Gastrocnemius medialis (tissue), 4 donors: Measurements from ENCODE around the gene RPS6KA2.

Experiments
- POLR2A ChIP-seq, 2 donors: fragments of 450-650 bp; IDR thresholded peaks; one replicate each; pipeline ENCODE4 v1.6.1; 2017; ENCODE audit warnings: antibody characterized with exemption in 2 of 2, mild to moderate bottlenecking in 2 of 2, moderate library complexity in 2 of 2
- TF ChIP-seq, protein P1 (sequence below), 5 experiments: fragments of 450-650 bp in 3 of 5; fragments of 200-600 bp in 2 of 5; sonication (generic) in 2 of 5; IDR thresholded peaks in 4 of 5; conservative IDR thresholded peaks in 1 of 5; 1 replicate in 4 of 5; 2 replicates in 1 of 5; pipeline ENCODE4 v1.5.1; 2016 to 2019; ENCODE audit warnings: antibody characterized with exemption in 5 of 5, mild to moderate bottlenecking in 3 of 5, moderate library complexity in 3 of 5

DNA sequence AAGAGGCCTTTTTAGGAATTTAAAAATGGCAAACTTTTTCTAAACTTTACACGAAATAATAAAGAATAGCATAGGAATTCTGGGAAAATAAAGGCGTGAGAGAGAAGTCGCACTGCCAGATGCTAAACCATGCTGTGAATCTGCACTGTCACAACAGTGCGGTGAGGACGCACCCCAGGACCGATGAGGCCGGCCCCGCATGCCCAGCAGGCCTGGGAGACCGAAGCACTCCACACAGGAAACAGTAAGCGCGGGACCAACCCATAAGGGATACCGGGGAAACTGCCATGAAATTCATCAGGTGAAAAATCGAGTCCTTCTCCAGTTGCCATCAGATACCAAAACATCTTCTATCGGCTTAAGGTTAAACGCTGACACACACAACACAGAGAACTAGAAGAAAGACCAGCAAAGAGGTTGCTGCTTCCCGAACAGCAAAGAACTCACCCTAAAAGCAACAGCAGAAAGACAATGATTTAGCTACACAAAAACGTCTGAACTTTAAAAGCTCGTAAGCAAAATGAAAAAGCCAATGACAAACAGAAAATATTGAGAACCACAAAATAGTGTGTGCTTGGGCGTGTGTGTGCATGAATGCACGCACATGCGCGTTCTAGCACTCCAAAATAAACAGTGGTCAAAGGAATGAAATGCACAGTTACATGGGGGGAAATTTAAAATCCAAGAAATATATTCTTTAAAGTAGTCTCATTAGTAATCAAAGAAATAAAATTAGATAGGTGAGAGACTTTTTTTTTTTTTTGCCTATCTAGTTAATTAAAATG lies 55.9 kb downstream of the RPS6KA2 start:
- TF ChIP-seq, protein P1, sequence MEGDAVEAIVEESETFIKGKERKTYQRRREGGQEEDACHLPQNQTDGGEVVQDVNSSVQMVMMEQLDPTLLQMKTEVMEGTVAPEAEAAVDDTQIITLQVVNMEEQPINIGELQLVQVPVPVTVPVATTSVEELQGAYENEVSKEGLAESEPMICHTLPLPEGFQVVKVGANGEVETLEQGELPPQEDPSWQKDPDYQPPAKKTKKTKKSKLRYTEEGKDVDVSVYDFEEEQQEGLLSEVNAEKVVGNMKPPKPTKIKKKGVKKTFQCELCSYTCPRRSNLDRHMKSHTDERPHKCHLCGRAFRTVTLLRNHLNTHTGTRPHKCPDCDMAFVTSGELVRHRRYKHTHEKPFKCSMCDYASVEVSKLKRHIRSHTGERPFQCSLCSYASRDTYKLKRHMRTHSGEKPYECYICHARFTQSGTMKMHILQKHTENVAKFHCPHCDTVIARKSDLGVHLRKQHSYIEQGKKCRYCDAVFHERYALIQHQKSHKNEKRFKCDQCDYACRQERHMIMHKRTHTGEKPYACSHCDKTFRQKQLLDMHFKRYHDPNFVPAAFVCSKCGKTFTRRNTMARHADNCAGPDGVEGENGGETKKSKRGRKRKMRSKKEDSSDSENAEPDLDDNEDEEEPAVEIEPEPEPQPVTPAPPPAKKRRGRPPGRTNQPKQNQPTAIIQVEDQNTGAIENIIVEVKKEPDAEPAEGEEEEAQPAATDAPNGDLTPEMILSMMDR (IDR thresholded peaks at IDR 0.05 in 4 of 5, conservative IDR thresholded peaks at IDR 0.05 in 1 of 5) = no peak
- TF ChIP-seq POLR2A (IDR thresholded peaks at IDR 0.05) = no peak
